GM12873 (cell line): ENCODE results near the gene TRIM60.

Experiments used
- CTCF ChIP-seq: IDR thresholded peaks from 2 replicates; pipeline ENCODE4 v1.5.1; 2012; ENCODE audit warnings: low read depth, mild to moderate bottlenecking, moderate library complexity, low read length, control low read depth; ENCODE audit not compliant: insufficient read depth; ENCODE audit errors: missing control alignments

Gene TRIM60

GRCh38 chr4:165070560-165070959 is 38.8 kb downstream of the TRIM60 start:
- no peak for TF ChIP-seq CTCF

DNA sequence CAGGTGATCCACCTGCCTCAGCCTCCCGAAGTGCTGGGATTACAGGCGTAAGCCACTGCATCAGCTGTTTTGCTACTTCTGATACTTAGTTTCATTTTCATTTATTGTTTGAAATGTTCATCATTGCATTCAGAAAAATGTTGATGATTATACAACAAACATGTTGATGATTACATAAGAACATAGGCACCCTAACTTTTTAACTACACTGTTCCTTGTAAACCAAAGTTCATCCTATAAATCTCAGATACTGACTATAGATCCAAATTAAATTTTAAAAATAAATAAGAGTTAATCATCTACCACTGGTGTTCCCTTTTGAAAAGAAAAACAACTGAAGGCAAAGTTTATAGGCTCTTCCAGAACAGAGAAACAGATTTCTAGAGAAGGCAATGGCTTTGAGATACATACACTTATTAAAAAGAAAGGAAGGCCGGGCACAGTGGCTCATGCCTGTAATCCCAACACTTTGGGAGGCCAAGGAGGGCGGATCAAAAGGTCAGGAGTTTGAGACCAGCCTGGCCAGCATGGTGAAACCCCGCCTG is 45.3 kb downstream of the TRIM60 start:
- no peak for TF ChIP-seq CTCF

DNA sequence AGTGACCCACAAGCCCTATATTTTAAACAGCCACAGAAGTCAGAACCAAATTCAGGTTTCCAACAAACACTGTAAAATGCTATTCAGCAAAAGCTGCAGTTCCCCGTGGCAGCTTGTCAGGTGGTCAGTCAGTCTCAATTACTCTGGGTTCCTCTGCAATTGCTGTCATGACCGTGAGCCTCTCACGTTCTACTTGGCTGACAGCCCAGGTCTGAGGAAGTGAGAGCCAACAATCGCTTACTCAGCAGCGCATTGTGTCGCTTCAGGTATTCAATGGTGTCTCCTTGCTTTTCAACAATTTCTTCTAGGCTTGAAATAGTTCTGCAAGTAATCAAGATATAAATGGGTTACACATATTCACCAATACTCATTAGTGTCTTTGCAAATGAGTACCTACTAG is 47.7 kb downstream of the TRIM60 start:
- no peak for TF ChIP-seq CTCF

DNA sequence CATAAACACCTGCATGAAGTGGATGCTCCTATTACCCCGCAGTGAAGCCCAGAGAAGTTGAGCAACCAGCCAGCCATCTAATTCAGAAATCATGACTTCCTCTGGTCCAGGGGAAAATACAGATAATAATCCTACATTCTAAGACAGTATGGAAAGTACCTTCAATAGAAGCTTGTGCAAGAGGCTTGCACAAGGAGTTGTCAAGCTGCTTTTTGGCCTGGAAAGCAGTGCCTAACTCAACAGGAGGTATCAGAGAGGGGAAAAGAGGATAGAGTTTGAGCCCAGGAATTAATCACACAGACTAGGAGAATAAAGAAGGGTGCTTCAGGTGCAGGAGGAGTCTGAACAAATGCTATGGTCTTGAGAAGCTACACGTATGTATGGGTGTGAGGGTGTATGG is 54.1 kb downstream of the TRIM60 start:
- TF ChIP-seq CTCF: no peak

DNA sequence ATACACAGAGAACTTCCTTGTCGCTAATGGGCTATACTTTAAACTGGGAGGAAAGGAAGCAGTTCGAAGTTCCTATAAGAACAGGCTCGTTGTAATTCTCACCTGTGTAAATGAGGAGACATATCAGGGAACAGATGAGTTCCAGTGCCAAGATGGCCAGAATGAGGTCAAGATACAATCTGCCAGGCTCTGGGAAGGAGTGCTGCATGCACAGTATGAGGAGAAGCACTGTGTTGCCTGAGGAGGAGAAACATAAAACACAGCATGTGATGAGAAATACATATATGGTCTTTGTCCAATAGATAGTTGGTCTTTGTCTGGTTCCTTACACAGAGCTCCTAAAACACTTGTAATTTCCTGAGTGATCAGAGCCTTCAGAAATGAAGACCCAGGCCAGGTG is 56.6 kb downstream of the TRIM60 start:
- no peak for TF ChIP-seq CTCF
